Fibroblast of villous mesenchyme (primary cell): Measurements from ENCODE around the gene E2F1. TPM values are rescaled to one million over a fixed set of nuclear protein-coding genes. Genes with fewer than 3 reads are reported as not detected.

Experiments
- DNase-seq: peaks from one replicate; pipeline ENCODE4 v3.0.0-alpha.2; 2010; ENCODE audit warnings: low read depth
- H3K4me3 ChIP-seq: 2 replicates; pipeline ENCODE4 v1.5.1; 2011; ENCODE audit warnings: low read depth, mild to moderate bottlenecking, low read length
- CTCF ChIP-seq: IDR thresholded peaks from 2 replicates; pipeline ENCODE4 v1.5.1; 2012; ENCODE audit warnings: low read depth, mild to moderate bottlenecking, low read length; ENCODE audit not compliant: insufficient read depth
- total RNA-seq: library from RNA; depleted of rRNA; stranded (reverse); fragments of >200 nt; gene quantifications from 2 replicates; pipeline ENCODE4 v1.2.3, GENCODE V29; 2012

The E2F1 gene
- total RNA-seq, 1 donor: 7.3 TPM

- no peak overlapping the region for H3K4me3 ChIP-seq
- DNase-seq: no peak
- TF ChIP-seq CTCF: no peak
These were observed 42.9 kb upstream of the E2F1 start for GRCh38 chr20:33729101-33729500.

- DNase-seq: no peak
- no peak for TF ChIP-seq CTCF
- H3K4me3 ChIP-seq: no peak overlapping the region
These were observed 42.3 kb upstream of the E2F1 start for GRCh38 chr20:33728463-33728862.

- H3K4me3 ChIP-seq: no peak overlapping the region
- DNase-seq: no peak
- no peak for TF ChIP-seq CTCF
These were observed 41.6 kb upstream of the E2F1 start for GRCh38 chr20:33727806-33728205.

- H3K4me3 ChIP-seq: no peak overlapping the region
- no peak for TF ChIP-seq CTCF
- DNase-seq: no peak
These were observed 40.9 kb upstream of the E2F1 start for GRCh38 chr20:33727115-33727479.

DNA sequence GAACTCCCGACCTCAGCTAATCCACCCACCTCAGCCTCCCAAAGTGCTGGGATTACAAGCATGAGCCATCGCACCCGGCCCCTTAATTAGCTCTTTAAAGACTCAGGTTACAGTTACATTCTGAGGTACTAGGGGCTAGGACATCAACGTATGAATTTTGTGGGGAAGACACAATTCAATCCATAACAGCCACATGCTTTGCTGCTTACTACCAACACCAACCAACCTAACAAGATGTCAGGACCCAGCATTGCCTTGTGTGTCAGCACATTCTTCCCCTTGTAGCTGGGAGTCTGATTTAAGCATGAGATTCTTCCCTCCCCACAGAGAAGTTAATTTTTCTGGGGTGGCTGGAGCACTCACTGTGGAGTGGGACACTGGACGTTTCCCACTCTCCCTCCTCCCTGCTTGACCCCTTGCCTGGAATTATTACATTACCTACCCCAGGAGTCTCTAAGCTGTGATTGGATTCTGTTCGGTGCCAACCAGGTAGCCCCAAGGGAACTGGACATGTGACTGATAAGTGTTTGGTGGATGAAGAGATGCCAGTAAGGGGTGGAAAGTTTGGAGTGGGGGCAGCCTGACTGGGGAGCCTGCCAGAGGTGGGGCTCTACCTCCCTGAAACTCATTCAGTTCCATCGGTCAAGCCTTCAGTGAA is 39.6 kb upstream of the E2F1 start:
- TF ChIP-seq CTCF: no peak
- DNase-seq: no peak

DNA sequence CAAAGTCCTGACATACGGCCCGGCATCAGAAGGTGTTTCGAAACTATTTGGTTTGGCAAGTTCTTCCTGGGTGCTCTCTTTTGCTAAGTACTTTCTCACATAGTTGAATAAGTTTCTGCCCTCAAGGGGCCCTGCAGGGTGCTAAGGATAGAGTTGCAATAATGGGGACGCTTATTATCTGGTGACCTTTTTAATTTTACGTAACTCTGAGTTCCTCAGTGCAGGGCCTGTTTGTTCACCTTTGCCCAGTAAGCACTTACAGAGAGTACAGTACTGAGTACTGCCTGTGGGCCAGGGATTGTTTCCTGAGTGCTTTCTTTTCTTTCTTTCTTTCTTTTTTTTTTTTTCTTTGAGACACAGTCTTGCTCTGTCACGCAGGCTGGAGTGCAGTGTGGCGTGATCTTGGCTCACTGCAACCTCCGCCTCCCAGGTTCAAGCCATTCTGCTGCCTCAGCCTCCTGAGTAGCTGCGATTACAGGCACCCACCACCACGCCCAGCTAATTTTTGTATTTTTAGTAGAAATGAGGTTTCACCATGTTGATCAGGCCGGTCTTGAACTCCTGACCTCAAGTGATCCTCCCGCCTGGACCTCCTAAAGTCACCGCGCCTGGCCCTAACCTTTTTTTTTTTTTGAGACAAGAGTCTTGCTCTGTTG is 38.4 kb upstream of the E2F1 start:
- peak; percentile 21 for DNase-seq
- H3K4me3 ChIP-seq: no peak overlapping the region
- TF ChIP-seq CTCF: no peak

More for the DNA sequence above, 39.6 kb upstream of the E2F1 start:
- no peak overlapping the region for H3K4me3 ChIP-seq
